CD4-positive, alpha-beta T cell (primary cell): ENCODE results near the gene RNF115. TPM values are rescaled to one million over a fixed set of nuclear protein-coding genes. Genes with fewer than 3 reads are reported as not detected.

Experiments
- ATAC-seq: fragments of 200-7000 bp; cut with Tn5 transposase; one replicate; pipeline ENCODE4 v1.10.0; 2022; ENCODE audit warnings: mild to moderate bottlenecking; ENCODE audit not compliant: poor library complexity
- CTCF ChIA-PET: fragments of 350-600 bp; sonication (Branson Sonifier 250); formaldehyde crosslinking; loops from one replicate; lab custom pipeline; 2021; ENCODE audit warnings: antibody characterized with exemption, inconsistent platforms; lab: Charles Lee
- POLR2A ChIA-PET: fragments of 350-600 bp; sonication (Branson Sonifier 250); formaldehyde crosslinking; loops from one replicate; lab custom pipeline; 2021; ENCODE audit warnings: antibody characterized with exemption, inconsistent platforms; lab: Charles Lee
- DNase-seq, 14 experiments: peaks; one replicate each; pipeline ENCODE4 v3.0.0-alpha.2; 2013 to 2020; ENCODE audit warnings: mixed read lengths in 2 of 14
- H3K27ac ChIP-seq, 2 donors: one replicate each; pipeline versions ENCODE4 v1.5.1 to v1.7.0; 2013; ENCODE audit warnings: low read length in 2 of 2, low read depth in 1 of 2, mild to moderate bottlenecking in 1 of 2
- H3K27me3 ChIP-seq, 2 experiments: 1 replicate in 1 of 2; 2 replicates in 1 of 2; pipeline versions ENCODE4 v1.6.1 to v1.7.0; 2013; ENCODE audit warnings: low read length in 2 of 2, control low read depth in 1 of 2, mild to moderate bottlenecking in 1 of 2, moderate library complexity in 1 of 2; ENCODE audit not compliant: insufficient read depth in 2 of 2, control insufficient read depth in 1 of 2
- H3K36me3 ChIP-seq: one replicate; pipeline ENCODE4 v1.6.1; 2013; ENCODE audit warnings: low read length, control low read depth; ENCODE audit not compliant: insufficient read depth
- H3K4me1 ChIP-seq: one replicate; pipeline ENCODE4 v1.6.1; 2013; ENCODE audit warnings: low read length, control low read depth; ENCODE audit not compliant: insufficient read depth
- H3K4me3 ChIP-seq: one replicate; pipeline ENCODE4 v1.5.1; 2013; ENCODE audit warnings: mild to moderate bottlenecking, low read length, moderate library complexity
- H3K9me3 ChIP-seq, 2 experiments: 1 replicate in 1 of 2; 2 replicates in 1 of 2; pipeline versions ENCODE4 v1.6.1 to v1.7.0; 2013; ENCODE audit warnings: low read length in 2 of 2, mild to moderate bottlenecking in 2 of 2, control low read depth in 1 of 2, moderate library complexity in 1 of 2; ENCODE audit not compliant: control insufficient read depth in 1 of 2, insufficient read depth in 1 of 2
- H3K27ac Mint-ChIP-seq: one replicate; pipeline ENCODE4 v1.8.0; 2020; ENCODE audit warnings: mixed read lengths
- H3K27me3 Mint-ChIP-seq: one replicate; pipeline ENCODE4 v1.8.0; 2021; ENCODE audit warnings: mixed read lengths
- H3K36me3 Mint-ChIP-seq: one replicate; pipeline ENCODE4 v1.8.0; 2021; ENCODE audit warnings: low read depth, mixed read lengths
- H3K4me1 Mint-ChIP-seq: one replicate; pipeline ENCODE4 v1.8.0; 2021; ENCODE audit warnings: low read depth, mixed read lengths
- H3K4me3 Mint-ChIP-seq: one replicate; pipeline ENCODE4 v1.8.0; 2020; ENCODE audit warnings: mild to moderate bottlenecking, mixed read lengths
- H3K9me3 Mint-ChIP-seq: one replicate; pipeline ENCODE4 v1.8.0; 2020; ENCODE audit warnings: mixed read lengths
- intact Hi-C, 2 experiments: fragments of 100-400 bp; cut with DNase I in 1 of 2; cut with micrococcal nuclease in 1 of 2; formaldehyde crosslinking; loops; one replicate each; pipeline versions ENCODE4 v1.15.1 to v1.9.0; 2023 to 2025; cut with DNase I, micrococcal nuclease
- total RNA-seq, 174 experiments: library from RNA in 2 of 174; stranded (reverse) in 2 of 174; gene quantifications; one replicate each; pipeline ENCODE4 v1.2.3 and lab custom pipeline; 2021 to 2026
- TF ChIP-seq, protein P1 (sequence below): fragments of 200-600 bp; IDR thresholded peaks from one replicate; pipeline ENCODE4 v1.8.0; 2022; ENCODE audit warnings: antibody characterized with exemption, mild to moderate bottlenecking

RNF115 gene
- total RNA-seq, 2 experiments from 2014 or later, result 11.4 to 11.9 TPM

DNA sequence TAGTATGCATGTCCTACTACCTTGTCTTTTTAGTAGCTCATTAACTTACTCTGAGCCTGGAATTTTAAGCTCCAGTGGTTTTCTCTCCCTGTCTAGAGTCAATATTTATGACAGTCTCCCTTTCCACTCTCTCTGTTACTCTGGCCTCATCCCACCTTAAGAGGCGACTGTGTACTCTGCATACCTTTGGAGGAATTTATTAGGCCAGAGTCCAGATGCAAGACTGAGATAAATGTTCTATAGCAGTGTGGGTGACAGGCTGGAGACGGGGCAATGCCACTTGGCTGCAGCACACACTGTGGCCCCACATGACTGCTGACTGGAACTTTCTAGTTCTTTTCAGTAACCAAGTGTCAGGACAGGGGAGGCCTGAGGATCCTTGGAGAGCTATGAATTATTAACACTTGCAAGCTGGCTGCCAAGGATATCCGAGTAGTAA is 112.7 kb downstream of the RNF115 start:
- Histone ChIP-seq H3K4me1 (no peaks in the 10 kb centered on the region), H3K9me3 (no peaks in the 10 kb centered on the region), H3K36me3 (no peaks in the 10 kb centered on the region), H3K4me3 (no peak overlapping the region), H3K27ac (no peak overlapping the region), H3K27me3 (no peaks in the 10 kb centered on the region)
- ChIA-PET POLR2A (no interaction called here), CTCF (no interaction called here)
- TF ChIP-seq, protein P1, sequence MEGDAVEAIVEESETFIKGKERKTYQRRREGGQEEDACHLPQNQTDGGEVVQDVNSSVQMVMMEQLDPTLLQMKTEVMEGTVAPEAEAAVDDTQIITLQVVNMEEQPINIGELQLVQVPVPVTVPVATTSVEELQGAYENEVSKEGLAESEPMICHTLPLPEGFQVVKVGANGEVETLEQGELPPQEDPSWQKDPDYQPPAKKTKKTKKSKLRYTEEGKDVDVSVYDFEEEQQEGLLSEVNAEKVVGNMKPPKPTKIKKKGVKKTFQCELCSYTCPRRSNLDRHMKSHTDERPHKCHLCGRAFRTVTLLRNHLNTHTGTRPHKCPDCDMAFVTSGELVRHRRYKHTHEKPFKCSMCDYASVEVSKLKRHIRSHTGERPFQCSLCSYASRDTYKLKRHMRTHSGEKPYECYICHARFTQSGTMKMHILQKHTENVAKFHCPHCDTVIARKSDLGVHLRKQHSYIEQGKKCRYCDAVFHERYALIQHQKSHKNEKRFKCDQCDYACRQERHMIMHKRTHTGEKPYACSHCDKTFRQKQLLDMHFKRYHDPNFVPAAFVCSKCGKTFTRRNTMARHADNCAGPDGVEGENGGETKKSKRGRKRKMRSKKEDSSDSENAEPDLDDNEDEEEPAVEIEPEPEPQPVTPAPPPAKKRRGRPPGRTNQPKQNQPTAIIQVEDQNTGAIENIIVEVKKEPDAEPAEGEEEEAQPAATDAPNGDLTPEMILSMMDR, result no peak
- no peak for ATAC-seq
- H3K4me1 Mint-ChIP-seq, result no peaks in the 10 kb centered on the region
- no peak for DNase-seq
- intact Hi-C loops, result no loop called here
- no peaks in the 10 kb centered on the region for H3K36me3 Mint-ChIP-seq
- H3K9me3 Mint-ChIP-seq, result no peaks in the 10 kb centered on the region
- H3K4me3 Mint-ChIP-seq, result no peak overlapping the region
- H3K27me3 Mint-ChIP-seq, result no peaks in the 10 kb centered on the region
- no peak overlapping the region for H3K27ac Mint-ChIP-seq

DNA sequence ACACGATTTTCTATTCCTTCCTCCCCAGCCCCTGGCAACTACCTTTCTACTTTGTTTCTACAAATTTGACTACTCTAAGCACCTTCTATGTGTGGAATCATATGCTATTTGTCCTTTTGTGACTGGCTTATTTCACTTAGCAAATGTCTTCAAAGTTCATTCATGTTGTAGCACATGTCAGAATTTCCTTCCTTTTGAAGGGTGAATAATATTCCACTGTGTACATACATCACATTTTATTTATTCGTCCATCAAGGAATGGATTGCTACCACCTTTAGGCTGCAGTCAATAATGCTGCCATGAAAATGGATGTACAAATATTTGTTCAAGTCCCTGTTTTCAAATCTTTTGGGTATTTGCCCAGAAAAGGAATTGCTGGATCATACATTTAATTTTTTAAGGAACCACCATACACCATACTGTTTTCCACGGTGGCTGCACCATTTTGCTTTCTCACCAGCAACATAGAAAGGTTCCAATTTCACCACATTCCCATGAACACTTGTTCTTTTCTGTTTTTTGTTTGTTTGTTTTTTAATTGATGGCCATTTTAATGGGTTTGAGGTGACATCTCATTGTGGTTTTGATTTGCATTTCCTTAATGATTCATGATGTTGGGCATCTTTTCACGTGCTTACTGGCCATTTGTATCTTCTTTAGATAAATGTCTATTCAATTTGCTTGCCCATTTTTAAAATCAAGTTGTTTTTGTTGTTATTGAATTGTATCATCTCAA is 113.4 kb downstream of the RNF115 start:
- intact Hi-C loops, result no loop called here
- H3K9me3 ChIP-seq, result no peaks in the 10 kb centered on the region
- Mint-ChIP-seq H3K4me3 (no peak overlapping the region), H3K4me1 (no peaks in the 10 kb centered on the region), H3K9me3 (no peaks in the 10 kb centered on the region), H3K36me3 (no peaks in the 10 kb centered on the region), H3K27me3 (no peaks in the 10 kb centered on the region), H3K27ac (no peak overlapping the region)
- no peaks in the 10 kb centered on the region for H3K36me3 ChIP-seq
- ChIA-PET CTCF (no interaction called here), POLR2A (no interaction called here)
- DNase-seq (no peak), ATAC-seq (no peak)
- H3K4me3 ChIP-seq, result no peak overlapping the region
- no peak overlapping the region for H3K27ac ChIP-seq
- TF ChIP-seq, protein P1, result no peak
- no peaks in the 10 kb centered on the region for H3K27me3 ChIP-seq
- no peaks in the 10 kb centered on the region for H3K4me1 ChIP-seq

DNA sequence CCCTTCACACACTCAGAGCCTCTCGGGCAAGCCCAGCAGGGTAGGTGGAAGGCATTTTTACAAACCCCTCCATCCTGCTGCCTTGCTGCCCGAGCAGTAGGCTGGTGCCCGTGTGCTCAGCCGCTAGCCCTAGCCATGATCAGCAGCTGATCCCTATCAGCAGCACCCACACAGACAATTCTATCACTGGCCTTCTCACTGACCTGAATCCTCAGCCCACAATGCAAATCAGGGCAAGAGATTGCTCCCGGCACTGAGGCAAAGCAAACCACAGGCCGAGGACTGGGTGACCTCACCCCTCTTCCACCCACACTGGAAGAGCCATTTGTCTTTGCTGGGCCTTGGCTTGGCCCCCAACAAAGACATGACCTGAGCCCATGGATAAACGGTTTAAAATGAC is 115.8 kb downstream of the RNF115 start:
- CTCF ChIA-PET, result no interaction called here
- no peaks in the 10 kb centered on the region for H3K36me3 Mint-ChIP-seq

More for the DNA sequence above, 115.8 kb downstream of the RNF115 start:
- no peaks in the 10 kb centered on the region for H3K27me3 ChIP-seq
- no peaks in the 10 kb centered on the region for H3K9me3 Mint-ChIP-seq
- POLR2A ChIA-PET, result no interaction called here
- no peaks in the 10 kb centered on the region for H3K36me3 ChIP-seq
- no peaks in the 10 kb centered on the region for H3K4me1 ChIP-seq
- no peaks in the 10 kb centered on the region for H3K9me3 ChIP-seq
- DNase-seq (no peak), ATAC-seq (no peak)
- no peak overlapping the region for H3K4me3 Mint-ChIP-seq
- no peak overlapping the region for H3K4me3 ChIP-seq
- no peaks in the 10 kb centered on the region for H3K4me1 Mint-ChIP-seq
- H3K27me3 Mint-ChIP-seq, result no peaks in the 10 kb centered on the region
- H3K27ac ChIP-seq, result no peak overlapping the region
- TF ChIP-seq, protein P1, result no peak
- H3K27ac Mint-ChIP-seq, result no peak overlapping the region
- intact Hi-C loops, result no loop called here
